GM18867 (cell line): Measurements from ENCODE around the gene LIF.
"Not testable (repeated sequence)": the region's sequence is repeated elsewhere in the genome, so short reads cannot be mapped to it uniquely, and the experiment has no call there.

Source experiments
- ATAC-seq: cut with Tn5 transposase; IDR thresholded peaks from one replicate; pipeline ENCODE4 v1.9.1; 2021; ENCODE audit warnings: mild to moderate bottlenecking, moderate library complexity; ENCODE audit not compliant: unreplicated experiment

The LIF gene

DNA sequence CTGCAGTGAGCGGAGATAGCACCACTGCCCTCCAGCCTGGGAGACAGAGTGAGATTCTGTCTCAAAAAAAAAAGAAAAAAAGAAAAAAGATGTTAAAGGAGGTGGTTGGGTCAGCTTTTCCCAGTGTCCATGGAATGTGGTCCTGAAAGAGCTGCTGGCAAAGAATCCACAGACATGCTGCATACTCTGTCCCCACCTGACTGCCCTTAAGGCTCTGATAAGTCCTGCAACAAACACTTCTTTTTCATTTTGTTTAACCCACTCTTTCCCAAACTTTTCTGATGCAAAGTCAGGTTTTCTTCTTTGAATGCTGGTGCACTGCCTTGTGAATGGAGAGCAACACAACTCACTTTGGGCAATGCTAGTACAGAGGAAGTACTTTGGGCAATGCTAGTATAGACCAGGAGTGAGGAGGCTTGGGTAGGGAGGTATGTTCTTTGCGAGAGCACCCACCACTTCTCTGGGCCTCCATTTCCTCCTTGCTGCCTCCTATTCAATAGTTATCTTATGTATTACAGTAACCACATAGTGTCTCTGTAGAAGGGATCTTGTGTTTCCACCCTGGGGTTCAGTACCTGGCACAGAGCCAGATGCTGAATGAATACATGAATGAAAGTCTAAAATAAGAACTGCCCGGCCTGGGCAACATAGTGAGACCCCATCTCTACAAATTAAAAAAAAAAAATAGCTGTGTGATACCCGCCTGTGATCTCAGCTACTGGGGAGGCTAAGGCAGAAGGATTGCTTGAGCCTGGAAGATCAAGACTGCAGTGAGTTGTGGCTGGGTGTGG is 18.9 kb downstream of the LIF start:
- no peak for ATAC-seq

DNA sequence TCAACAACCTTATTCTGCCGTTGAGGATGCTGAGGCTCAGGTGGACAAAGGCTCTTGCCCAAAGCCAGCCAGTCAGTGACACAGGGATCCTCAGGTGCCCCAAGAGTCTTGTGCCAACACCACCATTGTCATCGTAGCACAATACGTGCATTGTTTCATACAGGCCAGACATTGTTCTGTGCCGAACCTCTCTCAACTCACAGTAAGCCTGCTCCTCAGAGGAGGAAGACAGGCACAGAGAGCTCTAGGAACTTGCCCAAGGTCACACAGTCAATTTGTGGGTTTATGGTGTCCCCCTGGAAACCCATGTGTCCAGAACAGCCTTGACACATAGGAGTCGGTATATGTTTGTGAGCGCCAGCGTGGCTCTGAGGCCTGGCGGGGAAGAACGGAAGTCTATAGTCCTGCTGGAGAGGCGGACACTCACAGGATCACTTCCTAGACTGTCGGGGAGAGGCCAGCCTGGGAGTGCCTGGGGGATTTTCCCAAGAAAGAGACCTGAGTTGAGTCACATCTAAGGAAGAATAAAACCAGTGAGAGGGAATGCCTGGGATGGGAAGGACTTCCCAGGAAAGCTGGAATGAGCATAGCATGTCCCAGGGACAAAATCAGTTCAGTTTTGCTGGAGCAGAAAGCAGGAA is 20.2 kb downstream of the LIF start:
- no peak for ATAC-seq

DNA sequence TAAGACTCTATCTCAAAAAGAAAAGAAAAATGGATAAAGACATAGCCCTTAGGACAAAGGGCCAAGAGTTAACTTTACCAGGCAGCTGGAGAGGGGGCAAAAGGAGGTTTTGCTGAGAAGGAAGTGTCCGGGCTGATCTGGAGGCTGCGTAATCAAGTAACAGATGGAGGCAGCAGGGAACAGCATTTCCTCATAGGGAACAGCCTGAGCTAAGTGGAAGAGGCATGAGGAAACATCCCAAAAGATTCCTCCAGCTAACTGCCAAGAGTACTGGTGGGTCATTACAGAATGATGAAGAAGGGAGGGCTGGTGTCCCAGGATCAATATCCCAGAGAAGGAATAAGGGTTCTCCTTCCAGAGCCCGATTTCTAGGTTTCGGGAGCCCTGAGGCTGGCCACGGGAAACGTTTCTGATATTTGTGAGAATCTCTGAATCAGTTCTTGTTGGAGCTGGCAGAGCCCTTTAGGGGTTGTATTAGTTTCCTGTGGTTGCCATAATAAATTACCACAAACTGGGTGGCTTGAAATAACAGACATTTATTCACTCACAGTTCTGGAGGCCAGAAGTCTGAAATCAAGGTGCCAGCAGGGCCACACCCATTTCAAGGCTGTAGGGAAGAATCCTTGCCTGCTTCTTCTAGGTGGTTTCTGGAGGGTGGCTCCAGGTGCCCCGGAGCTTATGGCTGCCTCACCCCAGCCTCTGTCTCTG is 21.2 kb downstream of the LIF start:
- ATAC-seq = no peak

DNA sequence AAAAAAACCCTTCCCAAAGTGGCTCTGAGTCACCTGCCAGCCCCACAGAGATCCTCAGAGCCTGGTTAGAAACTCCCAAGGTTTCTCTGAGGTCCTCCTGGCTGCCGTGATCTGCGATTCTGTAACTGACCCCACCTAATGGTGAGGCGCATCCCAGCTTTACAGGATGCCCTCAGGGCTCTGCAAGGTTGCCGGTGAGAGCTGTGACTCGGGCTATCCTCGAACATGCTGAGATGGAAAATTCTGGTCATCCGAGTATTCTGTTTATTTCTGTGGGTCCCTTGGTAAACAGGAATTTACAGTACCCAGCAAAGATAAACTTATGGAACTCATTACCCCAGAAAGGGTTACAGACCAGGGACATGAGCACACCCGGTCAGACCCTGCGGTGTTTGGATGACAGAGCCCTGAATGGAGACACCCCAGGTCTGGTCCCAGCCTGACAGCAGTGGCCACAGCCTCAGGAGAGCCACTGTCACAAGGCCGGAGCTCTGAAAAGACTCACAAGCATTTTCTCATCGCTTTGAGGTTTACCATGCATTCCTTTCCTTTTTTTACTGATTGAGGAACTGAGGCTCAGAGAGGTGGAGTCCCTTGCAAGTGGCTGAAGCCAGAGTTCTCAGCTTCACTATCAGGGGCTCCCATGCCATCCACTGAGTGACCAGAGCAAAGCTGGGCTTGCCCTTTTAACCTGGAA is 22.2 kb downstream of the LIF start:
- ATAC-seq = no peak

DNA sequence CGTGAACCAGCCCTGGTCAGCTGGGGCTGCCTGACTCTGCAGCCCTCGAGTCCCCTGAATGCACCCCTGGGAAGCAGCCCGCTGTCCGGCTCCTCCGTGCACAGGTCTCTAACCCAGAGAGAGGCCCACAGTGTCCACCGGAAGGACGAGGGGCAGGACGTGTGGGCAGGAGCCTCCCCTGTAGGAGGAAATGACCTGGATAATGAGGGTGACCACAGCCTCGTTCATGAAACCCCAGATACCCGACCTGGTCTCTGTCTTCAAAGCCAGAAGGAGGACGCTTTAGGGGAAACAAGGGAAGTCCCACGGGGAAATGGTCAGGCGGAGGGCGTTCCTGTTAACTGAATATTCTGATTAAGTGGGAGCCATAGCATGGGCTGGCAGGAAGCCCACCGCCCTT is 23.3 kb downstream of the LIF start:
- ATAC-seq = no peak

DNA sequence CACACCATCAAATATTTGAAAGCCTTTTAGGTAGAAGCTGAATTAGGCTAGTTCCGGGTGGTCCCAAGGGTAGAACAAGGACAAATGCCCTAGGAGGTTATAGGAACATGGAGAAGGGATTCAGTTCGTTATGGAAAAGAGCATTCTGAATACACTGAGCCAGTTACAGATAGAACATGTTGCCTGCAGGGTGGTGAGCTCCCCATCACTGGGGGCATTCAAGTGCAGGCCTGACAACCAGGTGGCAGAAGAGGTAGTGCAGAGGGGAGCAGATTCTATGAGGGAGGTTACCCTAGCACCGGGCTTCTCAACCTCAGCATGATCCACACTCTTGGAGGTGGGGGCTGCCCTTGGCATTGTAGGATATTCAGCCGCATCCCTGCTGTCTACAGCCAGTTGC is 24.2 kb downstream of the LIF start:
- no peak for ATAC-seq

DNA sequence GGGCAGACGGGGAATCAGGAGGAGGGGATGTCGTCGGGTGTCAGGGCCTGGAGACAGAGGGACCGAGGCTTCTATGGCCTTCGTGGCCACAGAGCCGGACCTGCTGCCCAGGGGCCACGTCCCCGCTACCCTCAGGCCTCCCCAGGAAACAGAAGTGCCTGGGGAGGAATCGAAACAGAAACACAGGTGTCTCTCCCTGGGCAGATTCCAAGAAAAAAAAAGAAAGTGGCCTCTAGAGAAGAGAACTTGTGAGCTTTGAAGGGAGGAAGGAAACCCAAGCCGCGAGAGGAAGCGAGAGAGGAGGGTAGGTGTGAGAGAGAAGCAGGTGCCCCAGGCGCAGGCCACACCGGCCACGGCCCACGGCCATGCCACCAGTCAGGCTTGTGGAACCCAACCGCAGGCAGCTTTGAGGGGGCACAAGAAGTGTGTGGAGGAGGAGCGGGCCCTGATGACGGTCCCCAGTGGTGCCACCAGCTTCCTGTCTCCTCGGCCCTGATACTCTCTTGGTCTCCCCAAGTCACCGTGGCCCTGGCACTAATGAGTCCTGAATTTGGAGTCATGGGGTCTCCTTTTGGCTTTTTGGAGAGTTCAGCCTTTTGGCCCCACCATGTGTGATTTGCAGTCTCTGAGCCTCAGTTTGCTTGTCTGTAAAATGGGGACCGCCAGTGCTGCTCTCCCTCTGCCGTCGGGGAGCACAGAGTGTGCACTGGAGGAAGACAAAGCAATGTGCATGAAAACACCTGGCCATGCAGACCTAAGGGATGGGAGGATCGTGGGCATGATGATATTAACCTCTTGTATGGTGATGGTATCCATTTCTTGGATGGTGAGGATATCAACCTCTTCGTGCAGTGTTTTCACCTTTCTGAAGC is 25.2 kb downstream of the LIF start:
- ATAC-seq = no peak

DNA sequence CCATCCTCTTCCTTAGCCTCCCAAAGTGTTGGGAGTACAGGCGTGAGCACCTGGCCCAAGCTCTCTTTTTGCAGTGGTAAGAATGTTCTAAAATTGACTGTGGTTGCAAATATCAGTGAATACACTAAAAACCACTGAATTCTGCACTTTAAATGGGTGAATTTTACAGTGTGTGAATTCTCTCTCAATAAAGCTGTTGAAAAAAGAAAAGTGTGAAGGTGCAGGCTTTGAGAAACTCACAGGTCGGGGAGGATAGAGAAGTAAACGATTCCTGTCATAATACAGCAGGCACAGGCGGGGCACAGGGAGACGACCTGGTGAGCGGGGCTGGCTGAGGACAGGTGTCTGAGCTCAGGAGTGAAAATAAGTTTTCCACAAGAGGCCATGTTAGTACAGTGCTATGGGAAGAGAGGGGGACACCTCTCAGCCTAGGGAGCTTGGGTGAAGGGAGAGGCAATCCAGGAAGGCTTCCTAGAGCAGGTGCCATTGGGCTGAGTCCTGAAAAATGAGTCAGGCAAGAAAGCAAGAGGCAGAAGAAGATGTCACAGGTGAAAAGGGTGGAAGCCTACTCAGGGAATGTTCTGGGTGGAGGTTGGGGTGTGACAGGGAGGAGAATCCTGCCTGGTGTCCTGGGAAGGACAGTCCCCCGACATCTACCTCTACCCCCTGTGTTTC is 26.1 kb downstream of the LIF start:
- ATAC-seq = no peak

DNA sequence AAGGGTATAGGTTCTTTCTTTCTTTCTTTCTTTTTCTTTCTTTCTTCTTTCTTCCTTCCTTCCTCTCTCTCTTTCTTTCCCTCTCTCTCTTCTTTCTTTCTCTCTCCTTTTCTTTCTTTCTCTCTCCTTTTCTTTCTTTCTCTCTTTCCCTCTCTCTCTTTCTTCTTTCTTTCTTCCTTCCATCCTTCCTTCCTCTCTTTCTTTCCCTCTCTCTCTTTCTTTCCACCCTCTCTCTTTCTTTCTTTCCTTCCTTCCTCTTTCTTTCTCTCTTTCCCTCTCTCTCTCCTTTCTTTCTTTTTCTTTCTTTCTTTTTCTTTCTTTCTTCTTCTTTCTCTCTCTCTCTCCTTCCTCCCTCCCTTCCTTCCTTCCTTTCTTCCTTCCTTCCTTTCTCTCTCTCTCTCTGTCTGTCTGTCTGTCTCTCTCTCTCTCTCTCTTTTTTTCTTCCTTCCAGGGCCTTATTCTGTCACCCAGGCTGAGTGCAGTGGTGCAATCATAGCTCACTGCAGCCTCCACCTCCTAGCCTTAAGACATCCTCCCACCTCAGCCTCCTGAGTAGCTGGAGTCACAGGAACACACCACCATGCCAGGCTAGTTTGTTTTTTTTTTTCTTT is 26.8 kb downstream of the LIF start:
- no peak for ATAC-seq

DNA sequence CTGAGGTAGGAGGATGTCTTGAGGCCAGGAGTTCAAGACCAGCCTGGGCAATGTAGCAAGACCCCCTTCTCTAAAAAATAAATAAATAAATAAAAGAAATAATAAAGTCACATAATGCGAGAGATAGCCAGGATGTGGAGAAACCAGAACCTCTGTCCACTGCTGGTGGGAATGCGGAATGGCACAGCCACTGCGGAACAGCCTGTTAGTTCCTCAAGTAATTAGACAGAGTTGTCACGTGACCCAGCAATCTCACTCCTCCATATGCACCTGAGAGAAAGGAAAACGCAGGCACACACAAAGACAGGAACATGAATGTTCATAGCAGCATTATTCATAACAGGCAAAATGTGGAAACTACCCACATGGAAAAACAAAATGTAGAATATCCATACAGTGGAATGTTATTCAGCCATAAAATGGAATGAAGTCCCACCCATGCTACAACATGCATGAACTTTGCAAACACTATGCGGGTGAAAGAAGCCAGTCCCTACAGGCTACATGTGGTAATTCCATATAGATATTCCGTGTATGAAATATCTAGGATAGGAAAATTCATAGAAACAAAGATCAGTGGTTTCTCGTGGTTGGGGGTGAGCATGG is 27.4 kb downstream of the LIF start:
- no peak for ATAC-seq

DNA sequence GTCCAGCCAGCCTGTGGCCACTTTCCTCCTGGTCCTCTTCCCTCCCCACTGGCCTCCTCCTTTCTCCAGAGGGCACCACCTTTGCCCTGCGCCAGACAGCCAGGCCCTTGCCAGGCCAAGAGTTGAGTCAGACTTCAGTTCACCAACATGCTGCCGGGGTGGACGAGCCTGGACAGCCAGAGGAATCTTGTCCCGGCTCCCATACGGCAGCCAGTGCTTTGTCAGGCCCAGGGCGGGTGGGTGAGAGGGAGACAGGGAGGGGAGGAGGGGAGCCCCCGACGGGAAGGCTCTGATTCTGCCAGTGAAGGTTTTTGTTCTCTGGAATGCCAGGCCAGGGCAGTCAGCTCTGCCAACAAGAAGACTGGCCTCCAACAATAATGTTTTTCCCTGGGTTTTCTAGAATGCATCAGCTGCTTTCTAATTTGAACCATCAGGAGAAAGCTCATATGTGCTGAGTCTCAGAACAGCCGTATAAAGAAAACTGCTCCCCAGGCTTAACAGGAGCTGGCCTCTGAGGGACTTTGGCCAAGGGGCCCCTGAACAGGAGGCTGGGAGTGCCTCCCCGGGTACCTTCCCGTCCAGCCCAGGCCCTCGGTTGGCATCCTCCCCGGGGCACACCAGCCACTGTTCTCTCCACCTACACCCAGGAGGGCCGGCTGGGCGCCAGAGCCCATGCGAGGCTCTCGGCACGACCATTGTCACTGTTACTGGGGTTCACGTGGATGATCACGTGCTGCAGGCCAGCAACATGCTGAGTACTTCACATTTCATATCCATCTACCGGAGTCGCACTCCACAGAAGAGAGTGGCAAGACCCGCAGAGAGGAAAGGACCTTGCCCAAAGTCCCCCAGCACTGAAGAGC is 28.6 kb downstream of the LIF start:
- no peak for ATAC-seq

DNA sequence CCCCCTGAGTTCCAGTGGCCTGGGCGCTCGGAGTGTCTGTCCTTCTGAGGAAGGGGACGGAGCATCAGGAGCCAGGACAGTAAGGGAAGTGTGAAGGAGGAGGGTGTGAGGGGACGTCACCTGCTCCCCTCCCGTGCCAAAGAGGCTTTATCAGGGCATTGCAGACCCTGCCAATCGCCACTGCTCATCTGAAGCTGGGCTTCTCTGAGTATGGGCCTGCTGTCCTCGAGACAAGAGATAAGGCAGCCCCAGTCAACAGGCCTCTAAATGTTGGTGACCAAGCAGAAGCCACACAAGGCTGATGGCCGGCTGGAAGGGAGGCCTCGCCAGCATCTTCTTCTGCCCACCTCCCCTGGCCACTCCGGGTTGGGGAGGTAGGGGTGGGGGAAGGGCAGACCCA is 29.8 kb downstream of the LIF start:
- ATAC-seq = no peak

DNA sequence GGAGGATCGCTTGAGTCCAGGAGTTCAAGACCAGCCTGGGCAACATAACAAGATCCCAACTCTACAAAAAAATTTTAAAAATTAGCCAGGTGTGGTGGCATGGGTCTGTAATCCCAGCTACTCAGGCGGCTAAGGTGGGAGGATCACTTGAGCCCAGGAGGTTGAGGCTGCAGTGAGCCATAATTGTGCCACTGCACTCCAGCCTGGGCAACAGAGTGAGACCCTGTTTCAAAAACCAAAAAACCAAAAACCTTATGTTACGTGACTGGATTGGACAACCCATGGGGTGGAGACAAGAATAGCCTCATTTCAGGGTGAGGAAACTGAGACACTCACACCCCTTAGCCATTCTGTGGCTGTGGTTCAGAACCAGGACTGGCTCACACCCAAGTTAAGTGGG is 30.3 kb downstream of the LIF start:
- ATAC-seq = not testable (repeated sequence)

DNA sequence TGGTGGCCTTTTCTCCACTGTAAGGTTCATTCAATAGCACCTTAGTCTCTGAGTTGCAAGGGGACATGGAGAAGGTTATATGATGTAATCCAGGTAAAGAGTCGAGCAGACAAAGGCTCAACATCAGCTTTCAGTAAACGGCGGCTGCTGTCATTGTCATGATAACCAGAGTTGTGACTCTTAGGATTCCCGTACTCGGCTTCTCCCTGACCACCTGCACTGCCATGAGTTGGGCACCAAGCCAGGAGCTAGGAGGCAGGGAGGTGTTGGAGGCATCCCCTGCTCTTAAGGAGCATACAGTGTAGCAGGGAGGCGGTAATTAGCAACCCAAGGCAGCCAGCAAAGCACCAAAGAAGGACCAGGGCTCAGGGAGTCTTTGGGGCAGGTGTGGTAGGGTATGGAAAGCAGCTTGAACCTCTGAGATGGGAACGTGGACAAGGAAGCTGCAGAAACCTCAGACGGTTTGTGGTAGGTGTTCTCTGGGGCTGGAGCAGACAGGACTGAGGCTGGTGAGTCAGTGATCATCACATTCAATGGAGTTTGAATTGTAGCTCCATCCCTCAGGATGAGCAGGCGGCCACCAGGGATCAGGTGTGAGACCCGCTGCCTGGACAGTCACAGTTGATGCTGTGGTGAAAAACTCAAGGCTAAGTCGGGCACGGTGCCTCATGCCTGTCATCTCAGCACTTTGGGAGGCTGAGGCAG is 31.7 kb downstream of the LIF start:
- no peak for ATAC-seq

DNA sequence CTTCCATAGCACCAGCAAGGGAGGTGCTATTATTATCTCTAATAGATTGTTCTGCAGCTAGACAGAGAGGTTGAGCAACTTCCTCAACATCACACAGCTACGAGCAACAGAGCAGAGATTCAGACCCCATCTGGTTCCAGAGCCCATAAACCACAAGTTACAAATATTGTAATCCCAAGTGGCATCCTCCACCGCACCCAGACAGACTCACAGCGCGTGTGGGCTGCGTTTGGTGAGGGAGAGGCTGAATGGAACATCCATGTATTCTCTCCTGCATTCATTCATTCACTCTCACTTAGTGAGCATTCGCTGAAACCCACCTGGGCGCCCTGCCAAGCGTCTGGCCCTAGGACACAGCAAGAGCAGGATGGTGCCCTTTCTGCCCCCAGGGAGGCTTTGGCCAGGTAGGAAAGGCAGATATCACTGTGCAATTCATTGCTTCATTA is 33.5 kb downstream of the LIF start:
- ATAC-seq = no peak

DNA sequence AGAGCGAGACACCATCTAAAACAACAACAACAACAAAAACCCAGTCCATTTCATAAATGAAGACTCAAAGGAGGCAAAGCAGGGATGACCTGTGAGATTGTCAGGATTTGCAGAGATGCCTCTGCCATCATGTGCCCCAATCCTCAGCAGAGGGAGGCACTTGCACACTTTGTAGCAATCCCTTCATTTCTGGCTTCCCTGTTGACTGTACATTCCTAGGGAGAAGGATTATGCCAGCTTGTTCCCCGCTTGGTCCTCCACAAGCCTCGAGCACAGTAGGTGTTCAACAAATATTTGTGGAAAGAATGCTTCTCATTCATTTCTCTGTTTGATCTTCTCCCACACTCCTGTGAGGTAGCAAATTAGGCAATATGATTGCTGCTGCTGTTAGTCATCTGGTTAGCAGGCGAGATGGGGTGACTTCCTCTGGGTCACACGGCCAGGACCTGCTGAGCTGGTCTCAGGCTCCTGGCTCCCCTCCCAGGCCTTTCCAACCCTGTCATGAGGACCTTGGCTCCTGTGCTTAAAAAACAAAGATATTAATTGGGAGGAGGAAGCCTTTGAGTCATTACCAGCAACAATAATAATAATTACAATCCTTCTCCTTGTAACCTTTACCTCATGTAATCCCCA is 34.1 kb downstream of the LIF start:
- no peak for ATAC-seq
